Osteocyte (in vitro differentiated cells): ENCODE data around the gene LARGE1. TPM values are rescaled to one million over a fixed set of nuclear protein-coding genes. Genes with fewer than 3 reads are reported as not detected.

Experiments
- DNase-seq: peaks from one replicate; pipeline ENCODE4 v3.0.0; 2021; ENCODE audit warnings: mixed read lengths; ENCODE audit not compliant: unreplicated experiment; ENCODE audit errors: extremely low spot score
- H3K27ac Mint-ChIP-seq: one replicate; pipeline ENCODE4 v1.8.0; 2021; ENCODE audit warnings: mild to moderate bottlenecking, mixed read lengths; ENCODE audit not compliant: unreplicated experiment
- H3K27me3 Mint-ChIP-seq: one replicate; pipeline ENCODE4 v1.8.0; 2021; ENCODE audit warnings: mixed read lengths; ENCODE audit not compliant: unreplicated experiment
- H3K36me3 Mint-ChIP-seq: one replicate; pipeline ENCODE4 v1.8.0; 2021; ENCODE audit warnings: mixed read lengths; ENCODE audit not compliant: unreplicated experiment
- H3K4me1 Mint-ChIP-seq: one replicate; pipeline ENCODE4 v1.8.0; 2021; ENCODE audit warnings: mixed read lengths; ENCODE audit not compliant: unreplicated experiment
- H3K4me3 Mint-ChIP-seq: one replicate; pipeline ENCODE4 v1.8.0; 2021; ENCODE audit warnings: mild to moderate bottlenecking, moderate library complexity, mixed read lengths; ENCODE audit not compliant: unreplicated experiment
- H3K9me3 Mint-ChIP-seq: one replicate; pipeline ENCODE4 v1.8.0; 2021; ENCODE audit warnings: mixed read lengths; ENCODE audit not compliant: unreplicated experiment
- total RNA-seq: library from RNA; stranded (reverse); gene quantifications from 2 replicates; pipeline ENCODE4 v1.2.1, GENCODE V29; 2021
- TF ChIP-seq, protein P1 (sequence below): fragments of 200-600 bp; sonication (generic); IDR thresholded peaks from 2 replicates; pipeline ENCODE4 v1.5.0; 2021; ENCODE audit warnings: antibody characterized with exemption, mild to moderate bottlenecking, moderate library complexity

The LARGE1 gene
- total RNA-seq, 1 donor from 2014 or later = 17.6 TPM

GRCh38 chr22:33575771-33576170 lies 344.5 kb downstream of the LARGE1 start:
- Mint-ChIP-seq H3K4me3 (no peak overlapping the region), H3K4me1 (no peaks in the 10 kb centered on the region), H3K9me3 (no peaks in the 10 kb centered on the region), H3K27me3 (no peaks in the 10 kb centered on the region), H3K36me3 (no peaks in the 10 kb centered on the region), H3K27ac (no peak overlapping the region)
- no peak for DNase-seq
- TF ChIP-seq, protein P1, sequence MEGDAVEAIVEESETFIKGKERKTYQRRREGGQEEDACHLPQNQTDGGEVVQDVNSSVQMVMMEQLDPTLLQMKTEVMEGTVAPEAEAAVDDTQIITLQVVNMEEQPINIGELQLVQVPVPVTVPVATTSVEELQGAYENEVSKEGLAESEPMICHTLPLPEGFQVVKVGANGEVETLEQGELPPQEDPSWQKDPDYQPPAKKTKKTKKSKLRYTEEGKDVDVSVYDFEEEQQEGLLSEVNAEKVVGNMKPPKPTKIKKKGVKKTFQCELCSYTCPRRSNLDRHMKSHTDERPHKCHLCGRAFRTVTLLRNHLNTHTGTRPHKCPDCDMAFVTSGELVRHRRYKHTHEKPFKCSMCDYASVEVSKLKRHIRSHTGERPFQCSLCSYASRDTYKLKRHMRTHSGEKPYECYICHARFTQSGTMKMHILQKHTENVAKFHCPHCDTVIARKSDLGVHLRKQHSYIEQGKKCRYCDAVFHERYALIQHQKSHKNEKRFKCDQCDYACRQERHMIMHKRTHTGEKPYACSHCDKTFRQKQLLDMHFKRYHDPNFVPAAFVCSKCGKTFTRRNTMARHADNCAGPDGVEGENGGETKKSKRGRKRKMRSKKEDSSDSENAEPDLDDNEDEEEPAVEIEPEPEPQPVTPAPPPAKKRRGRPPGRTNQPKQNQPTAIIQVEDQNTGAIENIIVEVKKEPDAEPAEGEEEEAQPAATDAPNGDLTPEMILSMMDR = no peak

DNA sequence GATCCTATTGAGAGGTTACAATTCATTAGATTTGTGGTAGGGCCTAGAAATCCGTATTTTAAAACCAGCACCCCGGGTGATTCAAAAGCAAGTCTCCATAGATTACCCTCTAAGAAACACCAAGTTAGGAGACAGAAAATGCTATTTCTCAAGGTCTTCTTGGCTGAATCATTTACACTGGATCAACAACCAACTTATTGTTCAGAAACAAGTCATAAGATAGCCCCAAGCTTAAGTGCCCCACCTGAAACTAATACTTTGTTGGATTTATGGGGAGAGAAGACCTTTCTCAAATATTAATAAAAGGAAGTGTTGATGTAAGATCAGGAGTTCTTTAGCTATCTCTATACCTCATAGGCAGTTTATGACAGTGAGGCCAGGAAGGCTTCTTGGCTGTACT lies 345.2 kb downstream of the LARGE1 start:
- H3K27me3 Mint-ChIP-seq = no peaks in the 10 kb centered on the region
- no peak for DNase-seq
- H3K27ac Mint-ChIP-seq = no peak overlapping the region
- H3K9me3 Mint-ChIP-seq = no peaks in the 10 kb centered on the region
- H3K4me1 Mint-ChIP-seq = no peaks in the 10 kb centered on the region
- H3K36me3 Mint-ChIP-seq = no peaks in the 10 kb centered on the region
- no peak overlapping the region for H3K4me3 Mint-ChIP-seq
- TF ChIP-seq, protein P1 = no peak

GRCh38 chr22:33573479-33573878 lies 346.8 kb downstream of the LARGE1 start:
- Mint-ChIP-seq H3K9me3 (no peaks in the 10 kb centered on the region), H3K4me1 (peaks cover 10% of the 10 kb centered on the region), H3K27me3 (no peaks in the 10 kb centered on the region), H3K4me3 (no peak overlapping the region), H3K27ac (no peak overlapping the region), H3K36me3 (no peaks in the 10 kb centered on the region)
- TF ChIP-seq, protein P1 = no peak
- no peak for DNase-seq

DNA sequence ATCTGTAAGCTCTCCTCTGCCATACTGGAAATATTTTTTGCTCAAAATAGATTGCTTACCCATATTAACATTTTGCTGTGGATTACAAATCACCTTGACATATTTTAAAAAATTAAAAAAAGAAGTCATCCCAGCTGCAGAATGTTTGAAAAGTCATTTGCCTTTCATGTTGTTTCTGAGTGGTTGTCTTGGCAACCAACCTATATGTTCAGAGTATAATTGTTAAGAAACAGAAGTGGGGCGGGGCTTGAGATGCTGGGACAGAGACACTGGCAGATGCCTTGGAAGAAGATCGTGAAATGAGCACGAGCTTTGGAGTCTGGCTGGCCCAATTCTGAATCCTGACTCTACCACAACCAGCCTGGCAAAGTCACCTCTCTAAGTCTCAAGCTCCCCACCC lies 348.2 kb downstream of the LARGE1 start:
- no peak overlapping the region for H3K4me3 Mint-ChIP-seq
- no peaks in the 10 kb centered on the region for H3K9me3 Mint-ChIP-seq
- H3K27me3 Mint-ChIP-seq = no peaks in the 10 kb centered on the region
- DNase-seq = no peak
- H3K36me3 Mint-ChIP-seq = no peaks in the 10 kb centered on the region
- peaks cover 10% of the 10 kb centered on the region for H3K4me1 Mint-ChIP-seq
- no peak overlapping the region for H3K27ac Mint-ChIP-seq
- TF ChIP-seq, protein P1 = no peak

DNA sequence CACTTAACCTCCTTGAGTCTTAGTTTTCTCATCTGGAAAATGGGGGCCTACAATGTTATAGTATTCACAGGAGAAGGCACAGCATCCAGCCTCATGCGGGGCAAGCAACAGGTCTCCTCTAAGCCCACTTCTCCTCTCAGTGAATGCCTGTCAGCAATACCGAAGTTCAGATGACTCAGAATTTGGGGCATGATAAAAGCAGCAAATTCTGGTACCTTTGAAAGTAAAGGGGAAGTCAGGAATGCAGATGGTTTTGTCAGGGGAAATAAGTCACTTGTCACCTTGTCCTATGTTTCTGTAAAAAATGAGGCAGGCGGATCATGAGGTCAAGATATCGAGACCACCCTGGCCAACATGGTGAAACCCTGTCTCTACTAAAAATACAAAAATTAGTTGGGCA lies 350.2 kb downstream of the LARGE1 start:
- H3K4me1 Mint-ChIP-seq = peaks cover 10% of the 10 kb centered on the region
- no peak for DNase-seq
- no peaks in the 10 kb centered on the region for H3K36me3 Mint-ChIP-seq
- H3K27me3 Mint-ChIP-seq = no peaks in the 10 kb centered on the region
- H3K27ac Mint-ChIP-seq = no peak overlapping the region
- H3K4me3 Mint-ChIP-seq = no peak overlapping the region
- TF ChIP-seq, protein P1 = no peak
- peaks cover 7% of the 10 kb centered on the region for H3K9me3 Mint-ChIP-seq
